Tibial nerve (tissue), 4 donors: ENCODE measurements around the gene TULP4.

Source experiments
- CTCF ChIP-seq, 5 experiments: fragments of 200-600 bp in 3 of 5; fragments of 450-650 bp in 2 of 5; sonication (generic) in 3 of 5; IDR thresholded peaks; one replicate each; pipeline ENCODE4 v1.5.1; 2016 to 2019; ENCODE audit warnings: antibody characterized with exemption in 5 of 5, mild to moderate bottlenecking in 3 of 5, moderate library complexity in 2 of 5
- EP300 ChIP-seq, 2 donors: sonication (generic); formaldehyde crosslinking; IDR thresholded peaks; one replicate each; pipeline ENCODE4 v1.6.1; 2017; ENCODE audit warnings: antibody characterized with exemption in 2 of 2, mild to moderate bottlenecking in 1 of 2
- POLR2A ChIP-seq, 2 donors: fragments of 450-650 bp; IDR thresholded peaks; one replicate each; pipeline ENCODE4 v1.6.1; 2017; ENCODE audit warnings: antibody characterized with exemption in 2 of 2, mild to moderate bottlenecking in 2 of 2, moderate library complexity in 2 of 2

GRCh38 chr6:158415666-158416065, 103.4 kb downstream of the TULP4 start:
- TF ChIP-seq POLR2A (IDR thresholded peaks at IDR 0.05) (no peak), CTCF (IDR thresholded peaks at IDR 0.05) (no peak), EP300 (IDR thresholded peaks at IDR 0.05) (no peak)
